Endothelial cell of umbilical vein (primary cell): Measurements from ENCODE around the gene CCDC3.

Source experiments
- CTCF ChIP-seq, 2 donors: IDR thresholded peaks; 1 replicate in 1 of 2; 2 replicates in 1 of 2; pipeline ENCODE4 v1.5.1; 2011; ENCODE audit warnings: low read length in 2 of 2, mild to moderate bottlenecking in 2 of 2, moderate library complexity in 2 of 2, control low read depth in 1 of 2, inconsistent platforms in 1 of 2, low read depth in 1 of 2; ENCODE audit not compliant: insufficient read depth in 1 of 2; ENCODE audit errors: extremely low read depth in 1 of 2
- EZH2 ChIP-seq: IDR thresholded peaks from 2 replicates; pipeline ENCODE4 v1.6.1; 2012; ENCODE audit warnings: borderline replicate concordance, low read depth, mild to moderate bottlenecking, moderate library complexity, low read length, inconsistent platforms; ENCODE audit not compliant: severe bottlenecking
- GATA2 ChIP-seq: IDR thresholded peaks from 2 replicates; pipeline ENCODE4 v1.7.0; 2011; ENCODE audit warnings: low read depth, mild to moderate bottlenecking, moderate library complexity, mixed read lengths, low read length; ENCODE audit not compliant: insufficient read length, insufficient read depth
- POLR2A ChIP-seq: IDR thresholded peaks from 2 replicates; pipeline ENCODE4 v1.6.1; 2012; ENCODE audit warnings: low read depth, mild to moderate bottlenecking, control low read depth, low read length
- POLR2AphosphoS5 ChIP-seq: IDR thresholded peaks from 2 replicates; pipeline ENCODE4 v1.6.1; 2012; ENCODE audit warnings: low read depth, mild to moderate bottlenecking, control low read depth, low read length, moderate library complexity; ENCODE audit not compliant: insufficient read depth

- no peak for TF ChIP-seq CTCF (IDR thresholded peaks at IDR 0.05; ENCODE audit: extremely low read depth in 1 of 2, insufficient read depth in 1 of 2, low read depth in 1 of 2, low read length in 2 of 2)
- no peak for TF ChIP-seq EZH2
- no peak for TF ChIP-seq GATA2
- TF ChIP-seq POLR2A, result no peak
- no peak for TF ChIP-seq POLR2AphosphoS5
Observed at GRCh38 chr10:12947741-12948140, 53.8 kb downstream of the CCDC3 start.
